HCT116 (cell line): ENCODE data around the gene ZBTB49.

ENCODE experiments used
- EGR1 ChIP-seq: IDR thresholded peaks from 2 replicates; pipeline ENCODE4 v1.6.1; 2012; ENCODE audit warnings: low read depth
- EZH2 ChIP-seq: fragments of 200-600 bp; sonication (generic); IDR thresholded peaks from 2 replicates; pipeline ENCODE4 v1.6.1; 2017; ENCODE audit warnings: antibody characterized with exemption, mixed run types
- POLR2A ChIP-seq: IDR thresholded peaks from 2 replicates; pipeline ENCODE4 v1.7.0; 2011; ENCODE audit warnings: borderline replicate concordance; ENCODE audit not compliant: insufficient read depth, insufficient read length; ENCODE audit errors: extremely low read depth
- POLR2AphosphoS5 ChIP-seq: IDR thresholded peaks from 2 replicates; pipeline ENCODE4 v1.6.1; 2011; ENCODE audit warnings: mild to moderate bottlenecking, low read depth, low read length, moderate library complexity
- RAD21 ChIP-seq: IDR thresholded peaks from 2 replicates; pipeline ENCODE4 v1.6.1; 2012; ENCODE audit warnings: low read depth, mild to moderate bottlenecking
- YY1 ChIP-seq: IDR thresholded peaks from 2 replicates; pipeline ENCODE4 v1.6.1; 2011; ENCODE audit warnings: low read length, low read depth, moderate library complexity, mild to moderate bottlenecking; ENCODE audit not compliant: insufficient replicate concordance; ENCODE audit errors: extremely low read depth
- ZNF274 ChIP-seq: fragments of 200-500 bp; sonication (Bioruptor generic); IDR thresholded peaks from 2 replicates; pipeline ENCODE4 v1.6.1; 2014; ENCODE audit warnings: mild to moderate bottlenecking, low read depth, low read length, inconsistent platforms
- TF ChIP-seq, protein P1 (sequence below), 3 experiments: fragments of 200-600 bp in 1 of 3; sonication (generic) in 1 of 3; IDR thresholded peaks in 2 of 3; conservative IDR thresholded peaks in 1 of 3; 2 replicates each; pipeline ENCODE4 v1.5.1; 2012 to 2017; ENCODE audit warnings: low read depth in 2 of 3, low read length in 2 of 3, antibody characterized with exemption in 1 of 3, borderline replicate concordance in 1 of 3, control low read depth in 1 of 3, mild to moderate bottlenecking in 1 of 3, mixed read lengths in 1 of 3, mixed run types in 1 of 3, moderate library complexity in 1 of 3; ENCODE audit not compliant: insufficient read depth in 1 of 3
- TF ChIP-seq, protein P2 (sequence below): IDR thresholded peaks from 2 replicates; pipeline ENCODE4 v1.6.1; 2012

GRCh38 chr4:4321951-4322688, 32.1 kb downstream of the ZBTB49 start:
- TF ChIP-seq POLR2AphosphoS5 = no peak
- no peak for TF ChIP-seq YY1
- TF ChIP-seq, protein P1, sequence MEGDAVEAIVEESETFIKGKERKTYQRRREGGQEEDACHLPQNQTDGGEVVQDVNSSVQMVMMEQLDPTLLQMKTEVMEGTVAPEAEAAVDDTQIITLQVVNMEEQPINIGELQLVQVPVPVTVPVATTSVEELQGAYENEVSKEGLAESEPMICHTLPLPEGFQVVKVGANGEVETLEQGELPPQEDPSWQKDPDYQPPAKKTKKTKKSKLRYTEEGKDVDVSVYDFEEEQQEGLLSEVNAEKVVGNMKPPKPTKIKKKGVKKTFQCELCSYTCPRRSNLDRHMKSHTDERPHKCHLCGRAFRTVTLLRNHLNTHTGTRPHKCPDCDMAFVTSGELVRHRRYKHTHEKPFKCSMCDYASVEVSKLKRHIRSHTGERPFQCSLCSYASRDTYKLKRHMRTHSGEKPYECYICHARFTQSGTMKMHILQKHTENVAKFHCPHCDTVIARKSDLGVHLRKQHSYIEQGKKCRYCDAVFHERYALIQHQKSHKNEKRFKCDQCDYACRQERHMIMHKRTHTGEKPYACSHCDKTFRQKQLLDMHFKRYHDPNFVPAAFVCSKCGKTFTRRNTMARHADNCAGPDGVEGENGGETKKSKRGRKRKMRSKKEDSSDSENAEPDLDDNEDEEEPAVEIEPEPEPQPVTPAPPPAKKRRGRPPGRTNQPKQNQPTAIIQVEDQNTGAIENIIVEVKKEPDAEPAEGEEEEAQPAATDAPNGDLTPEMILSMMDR (IDR thresholded peaks at IDR 0.05 in 2 of 3, conservative IDR thresholded peaks at IDR 0.05 in 1 of 3; ENCODE audit: borderline replicate concordance in 1 of 3, insufficient read depth in 1 of 3, low read depth in 2 of 3, low read length in 2 of 3) = no peak
- TF ChIP-seq ZNF274 = no peak
- TF ChIP-seq EZH2 = no peak
- TF ChIP-seq EGR1 = no peak
- TF ChIP-seq, protein P2, sequence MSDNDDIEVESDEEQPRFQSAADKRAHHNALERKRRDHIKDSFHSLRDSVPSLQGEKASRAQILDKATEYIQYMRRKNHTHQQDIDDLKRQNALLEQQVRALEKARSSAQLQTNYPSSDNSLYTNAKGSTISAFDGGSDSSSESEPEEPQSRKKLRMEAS = no peak
- TF ChIP-seq POLR2A = no peak
- no peak for TF ChIP-seq RAD21
